Fibroblast of the aortic adventitia (primary cell): ENCODE results near the gene BLVRB. TPM values are rescaled to one million over a fixed set of nuclear protein-coding genes. Genes with fewer than 3 reads are reported as not detected.

Experiments
- DNase-seq: peaks from one replicate; pipeline ENCODE4 v3.0.0-alpha.2; 2010; ENCODE audit warnings: low read depth
- H3K4me3 ChIP-seq: 2 replicates; pipeline ENCODE4 v1.5.1; 2011; ENCODE audit warnings: low read depth, mild to moderate bottlenecking, control low read depth, low read length, moderate library complexity
- total RNA-seq: library from RNA; depleted of rRNA; stranded (reverse); fragments of >200 nt; gene quantifications from 2 replicates; pipeline ENCODE4 v1.2.3, GENCODE V29; 2012; ENCODE audit warnings: low replicate concordance
- TF ChIP-seq, protein P1 (sequence below): IDR thresholded peaks from 2 replicates; pipeline ENCODE4 v1.5.1; 2011; ENCODE audit warnings: mild to moderate bottlenecking, low read length, control low read depth, inconsistent platforms; ENCODE audit not compliant: insufficient read depth

Gene BLVRB
- total RNA-seq, 1 donor = 77.2 TPM

DNA sequence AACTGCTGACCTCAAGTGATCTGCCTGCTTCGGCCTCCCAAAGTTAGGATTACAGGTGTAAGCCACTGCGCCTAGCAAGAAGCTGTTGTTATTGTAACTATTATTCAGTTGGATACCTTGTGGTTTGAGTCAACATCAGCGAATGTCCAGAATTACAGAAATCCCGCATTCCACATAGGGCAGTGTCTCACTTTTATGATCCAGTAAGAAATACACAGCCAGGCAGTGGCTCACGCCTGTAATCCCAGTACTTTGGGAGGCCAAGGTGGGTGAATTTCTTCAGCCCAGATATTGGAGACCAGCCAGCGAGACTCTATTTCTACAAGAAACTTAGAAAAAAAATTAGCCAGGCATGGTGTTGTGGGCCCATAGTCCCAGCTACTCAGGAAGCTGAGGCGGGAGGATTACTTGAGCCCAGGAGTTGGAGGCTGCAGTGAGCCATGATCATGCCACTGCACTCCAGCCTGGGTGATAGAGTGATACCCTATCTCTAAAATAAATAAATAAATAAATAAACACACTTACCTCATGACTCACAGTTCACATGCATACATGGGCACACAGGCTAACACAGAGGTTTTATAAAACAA is 45.1 kb upstream of the BLVRB start:
- DNase-seq = no peak
- TF ChIP-seq, protein P1, sequence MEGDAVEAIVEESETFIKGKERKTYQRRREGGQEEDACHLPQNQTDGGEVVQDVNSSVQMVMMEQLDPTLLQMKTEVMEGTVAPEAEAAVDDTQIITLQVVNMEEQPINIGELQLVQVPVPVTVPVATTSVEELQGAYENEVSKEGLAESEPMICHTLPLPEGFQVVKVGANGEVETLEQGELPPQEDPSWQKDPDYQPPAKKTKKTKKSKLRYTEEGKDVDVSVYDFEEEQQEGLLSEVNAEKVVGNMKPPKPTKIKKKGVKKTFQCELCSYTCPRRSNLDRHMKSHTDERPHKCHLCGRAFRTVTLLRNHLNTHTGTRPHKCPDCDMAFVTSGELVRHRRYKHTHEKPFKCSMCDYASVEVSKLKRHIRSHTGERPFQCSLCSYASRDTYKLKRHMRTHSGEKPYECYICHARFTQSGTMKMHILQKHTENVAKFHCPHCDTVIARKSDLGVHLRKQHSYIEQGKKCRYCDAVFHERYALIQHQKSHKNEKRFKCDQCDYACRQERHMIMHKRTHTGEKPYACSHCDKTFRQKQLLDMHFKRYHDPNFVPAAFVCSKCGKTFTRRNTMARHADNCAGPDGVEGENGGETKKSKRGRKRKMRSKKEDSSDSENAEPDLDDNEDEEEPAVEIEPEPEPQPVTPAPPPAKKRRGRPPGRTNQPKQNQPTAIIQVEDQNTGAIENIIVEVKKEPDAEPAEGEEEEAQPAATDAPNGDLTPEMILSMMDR = no peak

DNA sequence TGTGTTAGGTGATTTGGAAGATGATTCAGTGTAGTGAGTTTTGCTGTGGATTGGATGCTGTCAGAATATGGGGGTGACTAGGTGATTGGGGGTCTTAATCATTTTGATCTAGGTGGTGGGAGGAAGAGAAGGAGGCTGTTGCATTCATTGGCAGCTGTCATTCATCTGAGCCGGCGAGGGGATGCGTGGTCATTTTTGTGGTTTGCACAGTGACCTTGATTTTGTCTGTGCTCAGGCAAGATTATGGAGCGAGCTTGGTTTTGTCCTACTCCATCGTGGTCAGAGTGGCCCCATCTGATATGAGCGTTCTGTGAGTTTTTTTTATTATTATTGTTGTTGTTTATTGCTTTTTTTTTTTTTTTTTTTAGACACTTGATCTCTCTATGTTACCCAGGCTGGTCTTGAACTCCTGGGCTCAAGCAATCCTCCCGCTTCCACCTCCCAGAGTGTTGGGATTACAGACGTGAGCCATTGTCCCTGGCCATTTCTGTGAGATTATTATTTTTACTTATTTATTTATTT is 43.3 kb upstream of the BLVRB start:
- no peak for DNase-seq
- TF ChIP-seq, protein P1 = no peak

More for the DNA sequence above, 45.1 kb upstream of the BLVRB start:
- H3K4me3 ChIP-seq = no peak overlapping the region

DNA sequence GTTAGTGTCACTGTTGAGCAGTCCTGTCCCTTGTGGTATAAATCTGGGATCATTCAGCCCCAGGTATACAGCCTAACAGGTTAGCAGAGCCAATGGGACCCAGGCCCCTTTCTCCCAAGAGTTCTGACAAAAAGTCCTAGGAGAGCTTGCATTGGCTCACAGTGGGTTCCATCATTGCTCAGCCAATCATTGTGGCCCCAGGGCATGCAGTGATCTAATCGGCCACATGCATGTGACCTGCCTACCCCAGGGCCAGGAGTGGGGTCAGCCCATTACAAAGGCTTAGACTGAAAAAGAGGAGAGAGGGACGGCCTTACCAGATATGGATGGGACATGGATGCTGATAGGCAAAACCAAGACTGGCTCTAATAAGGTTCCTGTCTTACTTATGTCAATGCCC is 42.3 kb upstream of the BLVRB start:
- H3K4me3 ChIP-seq = no peak overlapping the region
- DNase-seq = no peak
- TF ChIP-seq, protein P1 = no peak

More for the DNA sequence above, 43.3 kb upstream of the BLVRB start:
- no peak overlapping the region for H3K4me3 ChIP-seq

DNA sequence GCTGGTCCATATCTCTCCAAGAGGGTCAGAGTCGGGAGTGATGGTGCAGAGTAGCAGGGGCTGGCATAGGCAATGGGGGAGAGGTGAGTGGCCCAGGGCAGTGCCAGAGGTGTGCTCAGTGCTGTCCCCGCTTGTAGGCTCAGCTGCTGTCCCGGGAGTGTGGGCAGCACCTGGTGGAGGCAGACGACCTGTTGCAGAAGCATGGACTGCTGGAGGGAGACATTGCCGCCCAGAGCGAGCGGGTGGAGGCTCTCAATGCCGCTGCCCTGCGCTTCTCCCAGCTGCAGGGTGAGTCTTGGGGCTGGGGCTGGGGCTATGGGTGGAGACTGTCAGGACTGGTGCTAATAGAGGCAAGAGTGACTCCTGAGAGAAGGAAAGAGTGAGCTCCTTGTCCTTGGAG is 40.6 kb upstream of the BLVRB start:
- TF ChIP-seq, protein P1 = no peak
- no peak for DNase-seq
- H3K4me3 ChIP-seq = no peak overlapping the region

DNA sequence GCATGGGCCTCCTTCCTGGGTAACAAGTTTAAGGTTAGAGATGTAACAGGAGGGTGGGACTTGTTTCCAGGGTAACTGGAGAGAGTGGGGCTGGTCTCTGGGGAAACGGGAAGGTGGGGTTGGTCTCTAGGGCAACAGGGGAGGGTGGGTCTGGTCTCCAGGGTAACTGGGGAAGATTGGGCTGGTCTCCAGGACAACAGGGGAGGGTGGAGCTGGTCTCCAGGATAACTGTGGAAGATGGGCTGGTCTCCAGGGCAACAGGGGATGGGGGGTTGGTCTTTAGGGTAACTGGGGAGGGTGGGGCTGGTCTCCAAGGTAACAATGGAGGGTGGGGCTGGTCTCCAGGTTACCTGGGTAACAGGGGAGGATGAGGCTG is 37.8 kb upstream of the BLVRB start:
- TF ChIP-seq, protein P1 = no peak
- H3K4me3 ChIP-seq = no peak overlapping the region
- no peak for DNase-seq

DNA sequence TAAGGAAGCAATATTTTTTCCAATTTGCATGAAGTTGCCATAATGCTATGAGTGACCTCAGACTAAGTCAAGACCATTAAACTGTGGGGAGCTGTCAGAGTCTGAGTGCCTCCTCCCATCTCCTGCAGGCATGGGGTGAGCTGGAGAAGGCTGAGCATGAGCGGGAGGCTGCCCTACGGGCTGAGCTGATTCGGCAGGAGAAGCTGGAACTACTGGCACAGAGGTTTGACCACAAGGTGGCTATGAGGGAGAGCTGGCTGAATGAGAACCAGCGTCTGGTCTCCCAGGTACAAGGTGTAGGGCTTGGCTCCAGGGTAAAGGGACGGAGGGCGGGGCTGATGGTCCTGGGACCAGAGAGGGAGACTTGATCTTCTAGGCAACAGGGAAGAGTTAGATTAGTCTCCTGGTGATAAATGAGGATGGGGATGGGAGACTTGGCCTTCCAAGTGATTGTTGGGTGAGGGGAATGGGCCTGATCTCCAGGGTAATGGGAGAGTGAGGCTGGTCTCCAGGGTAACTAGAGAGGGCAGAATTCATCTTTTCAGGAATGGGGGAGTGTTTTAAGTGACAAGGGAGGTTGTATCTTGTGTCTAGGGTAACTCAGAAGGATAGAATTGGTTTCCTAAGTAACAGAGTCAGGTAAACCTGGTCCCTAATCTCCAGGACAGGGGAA is 37.2 kb upstream of the BLVRB start:
- H3K4me3 ChIP-seq = no peak overlapping the region
- TF ChIP-seq, protein P1 = no peak
- no peak for DNase-seq
